GM21576 (cell line): ENCODE data around the gene DGKB.

Experiments
- ATAC-seq: cut with Tn5 transposase; IDR thresholded peaks from one replicate; pipeline ENCODE4 v1.9.1; 2021; ENCODE audit warnings: mild to moderate bottlenecking, moderate library complexity; ENCODE audit not compliant: unreplicated experiment

Gene DGKB

DNA sequence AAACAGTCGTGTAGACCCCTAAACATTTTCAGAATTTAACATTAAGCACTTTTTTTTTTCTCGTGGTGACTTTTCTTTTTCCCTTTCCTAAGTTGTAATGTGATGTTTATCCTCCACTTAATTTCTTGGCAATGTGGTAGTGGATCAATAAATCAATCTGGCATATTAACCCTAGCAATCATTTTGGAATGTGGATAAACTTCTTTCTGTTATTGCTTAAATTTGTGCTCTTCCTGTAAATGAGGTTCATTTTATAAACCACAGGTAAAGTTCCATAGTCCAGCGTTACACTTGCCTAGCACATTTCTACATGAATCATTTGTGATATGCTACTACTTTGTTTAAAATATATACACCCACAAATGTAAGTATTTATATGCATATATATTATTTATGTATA lies 665.7 kb downstream of the DGKB start:
- ATAC-seq: no peak

DNA sequence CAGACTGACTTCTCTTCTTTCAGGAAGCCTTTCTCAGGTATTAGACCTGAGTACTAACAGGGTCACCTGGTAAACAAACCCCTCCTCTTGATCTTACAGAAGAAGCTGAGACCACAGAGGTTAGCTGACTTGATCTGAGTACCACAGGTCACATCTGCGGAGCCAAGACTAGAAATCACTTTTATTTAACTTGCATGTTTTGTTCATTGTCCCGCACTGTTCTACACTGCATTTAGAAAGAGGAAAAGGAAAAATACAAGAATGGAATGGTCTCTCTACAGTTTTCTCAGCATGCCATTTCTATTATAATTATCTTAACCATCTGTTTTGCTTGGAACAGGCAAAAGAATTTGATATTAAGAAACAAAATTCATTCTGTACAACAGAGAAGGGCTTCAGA lies 667.5 kb downstream of the DGKB start:
- no peak for ATAC-seq

DNA sequence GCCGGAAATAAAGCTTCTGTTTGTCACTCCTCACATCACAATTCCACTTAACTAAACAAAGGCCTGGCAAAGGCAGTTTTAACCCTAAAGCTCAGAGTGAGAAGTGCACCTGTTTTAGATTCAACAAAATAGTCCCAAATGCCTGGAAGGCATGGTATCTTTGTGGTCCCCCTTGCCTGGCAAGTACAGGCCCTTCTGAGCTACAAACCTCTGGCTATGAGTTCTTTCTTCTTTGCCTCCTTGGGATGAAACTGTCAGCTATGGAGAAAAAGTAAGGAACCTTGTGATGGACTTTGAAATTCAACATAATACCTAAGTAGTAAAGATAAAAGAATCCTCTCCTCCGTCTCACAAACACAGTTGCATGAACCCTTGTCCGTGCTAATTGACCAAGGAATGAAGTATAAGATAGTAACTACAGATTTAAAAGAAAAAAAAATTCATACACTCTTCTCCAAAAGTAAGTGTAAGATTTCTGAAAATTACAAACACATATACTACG lies 668.6 kb downstream of the DGKB start:
- ATAC-seq: no peak

DNA sequence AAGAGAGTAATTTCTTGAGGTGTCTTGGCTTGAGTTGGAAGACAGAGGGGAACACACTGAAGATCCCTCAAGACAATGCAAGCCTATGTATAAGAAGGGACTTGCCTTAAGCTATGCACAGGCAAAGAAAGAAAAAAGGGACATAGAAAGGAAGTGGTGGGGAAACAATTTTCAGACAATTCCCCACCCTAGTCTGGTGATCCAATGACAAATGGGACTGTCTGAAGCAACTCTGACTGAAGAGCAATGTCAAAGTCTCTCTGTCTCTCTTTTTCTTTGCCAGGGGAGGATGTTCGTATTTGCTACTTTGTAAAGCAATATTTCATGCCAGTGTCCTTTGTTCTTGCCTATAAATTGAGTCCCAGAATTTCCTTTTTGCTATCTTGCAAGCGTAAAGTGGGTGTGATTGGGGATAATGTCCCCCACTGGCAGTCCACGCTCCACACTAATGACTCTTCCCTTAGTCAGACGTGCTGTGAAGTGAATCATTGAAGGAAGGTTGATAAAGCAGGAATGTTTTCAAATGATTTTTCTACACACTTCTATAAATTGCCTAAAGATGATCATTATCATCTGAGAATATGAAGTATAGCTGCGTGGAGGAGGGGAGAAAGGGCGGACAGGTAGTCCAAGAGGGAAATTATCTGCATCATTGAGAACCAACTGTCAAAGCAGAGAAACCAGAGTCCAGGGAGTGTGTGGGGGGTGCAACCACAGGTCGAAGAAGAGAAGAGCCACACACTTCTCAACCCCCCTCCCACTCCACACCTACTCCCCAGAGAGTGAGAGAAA lies 669.3 kb downstream of the DGKB start:
- no peak for ATAC-seq

DNA sequence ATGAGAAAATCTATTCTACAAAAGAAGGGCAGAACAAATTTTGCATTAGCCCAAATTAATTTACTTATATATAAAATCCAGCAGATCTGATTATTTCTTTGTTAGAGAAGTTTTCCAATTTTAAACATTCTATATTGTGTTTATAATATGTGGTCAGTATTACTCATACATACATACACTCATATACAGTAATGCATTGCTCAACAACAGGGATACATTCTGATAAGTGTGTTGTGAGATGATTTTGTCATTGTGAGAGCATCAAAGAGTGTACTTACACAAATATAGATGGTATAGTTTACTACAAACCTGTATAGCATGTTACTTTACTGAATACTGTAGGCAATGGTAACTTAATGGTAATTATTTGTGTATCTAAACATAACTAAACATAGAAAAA lies 673.5 kb downstream of the DGKB start:
- ATAC-seq: no peak

- no peak for ATAC-seq
Observed at GRCh38 chr7:14228341-14228740, 674.2 kb downstream of the DGKB start.

DNA sequence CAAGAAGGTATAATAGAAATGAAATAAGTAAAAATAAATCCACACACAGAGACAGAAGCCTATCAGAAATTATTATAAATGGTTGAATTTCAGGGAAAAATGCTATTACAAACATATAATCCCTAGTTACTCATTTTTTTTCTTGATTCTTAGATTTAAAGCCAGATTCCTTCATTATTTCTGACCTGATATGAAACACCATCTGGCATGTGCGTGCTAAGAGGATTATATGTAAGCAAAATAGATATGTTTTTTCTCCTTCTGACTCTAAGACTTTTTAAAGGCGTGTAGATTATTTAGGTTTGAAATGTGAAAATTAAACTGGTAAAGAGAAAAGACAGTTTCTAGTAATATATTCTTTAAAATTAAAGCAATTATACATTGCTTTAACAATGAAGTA lies 676.4 kb downstream of the DGKB start:
- no peak for ATAC-seq

GRCh38 chr7:14219125-14219524 lies 683.4 kb downstream of the DGKB start:
- ATAC-seq: no peak

GRCh38 chr7:14218338-14218737 lies 684.2 kb downstream of the DGKB start:
- no peak for ATAC-seq

- no peak for ATAC-seq
Observed at GRCh38 chr7:14209896-14210484, 692.6 kb downstream of the DGKB start.

GRCh38 chr7:14207711-14208110 lies 694.8 kb downstream of the DGKB start:
- ATAC-seq: no peak

GRCh38 chr7:14207138-14207537 lies 695.4 kb downstream of the DGKB start:
- no peak for ATAC-seq

- ATAC-seq: no peak
Observed at GRCh38 chr7:14206121-14206520, 696.4 kb downstream of the DGKB start.

GRCh38 chr7:14201353-14201752 lies 701.2 kb downstream of the DGKB start:
- ATAC-seq: no peak

DNA sequence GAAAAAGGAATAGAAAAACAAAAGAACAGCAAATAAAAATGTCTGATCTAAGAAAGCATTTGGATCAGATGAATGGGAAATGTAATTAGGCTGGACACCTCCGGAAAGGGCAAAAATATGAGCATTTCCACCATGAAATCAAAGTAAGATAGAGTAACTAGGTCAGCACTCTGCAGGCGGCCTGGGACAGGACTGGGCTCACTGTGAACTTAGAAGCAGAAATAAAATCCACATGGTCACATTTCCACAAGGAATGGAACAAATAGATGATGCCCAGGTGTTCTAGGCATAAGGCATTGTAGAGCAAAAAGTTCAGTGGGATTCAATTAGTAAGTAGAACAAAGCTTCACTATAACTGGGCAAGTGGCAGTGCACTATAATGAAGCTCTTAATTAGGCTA lies 703.2 kb downstream of the DGKB start:
- no peak for ATAC-seq

DNA sequence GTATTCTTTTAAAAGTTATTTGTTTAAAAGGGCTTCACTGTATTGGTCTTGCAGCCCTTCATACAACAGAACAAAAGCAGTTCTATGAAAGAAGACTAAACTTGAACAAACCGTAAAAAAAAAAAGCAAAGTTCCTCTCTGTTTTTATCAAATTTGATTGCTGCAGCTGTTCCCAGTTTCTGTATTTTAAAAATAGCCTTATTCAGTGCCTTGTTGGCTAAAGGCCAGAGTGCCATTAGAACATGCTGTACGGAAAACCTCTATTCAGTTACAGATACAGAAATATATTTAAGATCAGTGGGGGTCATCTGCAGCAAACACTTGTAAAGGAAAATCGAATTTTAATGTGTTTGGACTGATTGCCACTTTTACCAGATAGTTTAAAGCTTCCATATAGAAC lies 705.3 kb downstream of the DGKB start:
- no peak for ATAC-seq

- no peak for ATAC-seq
Observed at GRCh38 chr7:14196555-14196954, 706.0 kb downstream of the DGKB start.

DNA sequence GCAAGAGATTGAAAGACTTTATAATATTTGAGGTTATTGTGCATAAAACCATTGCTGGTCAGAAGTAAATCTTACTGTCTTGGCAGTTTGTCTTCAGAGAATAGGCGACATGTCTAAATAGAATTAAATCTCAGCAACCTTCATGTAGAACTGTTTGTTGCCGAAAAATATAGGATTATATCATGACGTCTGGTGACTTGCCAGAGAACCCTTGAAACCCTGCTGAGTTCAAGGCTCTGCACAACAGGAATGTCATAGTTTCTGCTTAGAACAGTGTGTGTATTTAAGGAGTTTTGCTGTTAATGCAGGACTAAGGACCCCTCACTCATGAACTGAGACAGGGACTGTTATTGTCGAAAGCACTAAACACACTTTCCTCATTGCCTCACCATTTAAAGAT lies 706.7 kb downstream of the DGKB start:
- ATAC-seq: no peak

DNA sequence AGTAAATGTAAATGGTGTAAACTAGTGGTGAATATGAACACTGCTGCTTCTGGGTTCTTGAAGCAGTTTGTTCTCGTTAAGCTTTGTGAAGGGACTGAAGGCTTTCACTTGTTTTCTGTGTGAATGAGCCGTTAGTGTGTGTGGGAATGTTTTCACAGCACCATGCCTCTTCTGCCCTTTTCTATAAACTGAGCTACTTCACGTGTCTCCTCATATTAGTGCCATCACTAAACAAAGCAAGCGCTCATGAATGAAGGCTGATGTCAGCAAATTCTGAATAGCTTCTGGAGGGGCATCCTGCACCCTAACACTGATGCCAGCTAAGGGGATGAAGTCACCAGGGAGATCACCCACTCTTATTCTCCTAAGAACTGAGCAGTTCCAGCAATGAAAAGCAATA lies 707.5 kb downstream of the DGKB start:
- no peak for ATAC-seq

GRCh38 chr7:14191686-14192098 lies 710.9 kb downstream of the DGKB start:
- no peak for ATAC-seq

DNA sequence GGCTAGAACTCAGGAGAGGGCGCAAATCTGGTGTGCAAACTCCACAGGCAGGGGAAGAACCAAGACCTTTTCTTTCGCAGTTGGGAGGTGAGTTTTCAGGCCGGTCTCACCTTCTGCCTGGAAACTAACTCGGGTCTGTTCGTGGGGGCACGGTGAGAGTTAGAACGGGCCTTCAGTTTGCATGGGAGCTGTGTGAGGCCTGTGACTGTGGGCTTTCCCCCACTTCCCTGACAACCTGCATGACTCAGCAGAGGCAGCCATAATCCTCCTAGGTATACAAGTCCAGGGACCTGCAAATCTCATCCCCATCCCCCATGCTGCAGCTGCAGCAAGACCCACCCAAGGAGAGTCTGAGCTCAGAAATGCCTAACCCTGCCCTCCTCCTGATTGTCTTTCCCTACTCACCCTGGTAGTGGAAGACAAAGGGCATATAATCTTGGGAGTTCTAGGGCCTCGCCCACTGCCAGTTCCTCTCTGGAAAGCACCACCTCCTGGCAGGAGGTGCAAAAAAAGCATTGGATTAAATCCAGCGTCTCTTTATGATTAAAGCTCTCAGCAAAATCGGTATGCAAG lies 718.2 kb downstream of the DGKB start:
- ATAC-seq: no peak

GRCh38 chr7:14179781-14180180 lies 722.8 kb downstream of the DGKB start:
- ATAC-seq: no peak
